GM23248 (cell line): ENCODE measurements around the gene MORN1. TPM values are rescaled to one million over a fixed set of nuclear protein-coding genes. Genes with fewer than 3 reads are reported as not detected.

Source experiments
- DNase-seq: peaks from one replicate; pipeline ENCODE4 v3.0.0-alpha.2; 2015
- H2AFZ ChIP-seq: fragments of 200-600 bp; sonication (generic); 2 replicates; pipeline ENCODE4 v1.6.1; 2016; ENCODE audit warnings: antibody characterized with exemption
- H3F3A ChIP-seq: fragments of 200-600 bp; sonication (generic); 2 replicates; pipeline ENCODE4 v1.6.1; 2016; ENCODE audit warnings: mild to moderate bottlenecking, antibody characterized with exemption, mixed run types; ENCODE audit not compliant: insufficient read depth
- H3K27ac ChIP-seq: fragments of 200-600 bp; sonication (generic); 2 replicates; pipeline ENCODE4 v1.5.1; 2016; ENCODE audit warnings: mild to moderate bottlenecking
- H3K27me3 ChIP-seq: fragments of 200-600 bp; sonication (generic); replicated peaks from 2 replicates; pipeline ENCODE4 v1.6.1; 2016; ENCODE audit warnings: mild to moderate bottlenecking; ENCODE audit not compliant: insufficient read depth
- H3K36me3 ChIP-seq: fragments of 200-600 bp; sonication (generic); 2 replicates; pipeline ENCODE4 v1.6.1; 2016; ENCODE audit warnings: low read depth, mild to moderate bottlenecking
- H3K4me1 ChIP-seq: fragments of 200-600 bp; sonication (generic); 2 replicates; pipeline ENCODE4 v1.6.1; 2016; ENCODE audit warnings: mild to moderate bottlenecking; ENCODE audit not compliant: insufficient read depth
- H3K4me2 ChIP-seq: fragments of 200-600 bp; sonication (generic); one replicate; pipeline ENCODE4 v1.6.1; 2016; ENCODE audit warnings: mild to moderate bottlenecking; ENCODE audit not compliant: unreplicated experiment
- H3K4me3 ChIP-seq: fragments of 200-600 bp; sonication (generic); 2 replicates; pipeline ENCODE4 v1.5.1; 2016; ENCODE audit warnings: mild to moderate bottlenecking
- H3K79me2 ChIP-seq: fragments of 200-600 bp; sonication (generic); 2 replicates; pipeline ENCODE4 v1.6.1; 2016; ENCODE audit warnings: mild to moderate bottlenecking; ENCODE audit not compliant: insufficient read depth
- H3K9ac ChIP-seq: fragments of 200-600 bp; sonication (generic); 2 replicates; pipeline ENCODE4 v1.6.1; 2016; ENCODE audit warnings: mild to moderate bottlenecking
- H3K9me2 ChIP-seq: fragments of 200-600 bp; sonication (generic); 2 replicates; pipeline ENCODE4 v1.6.1; 2016; ENCODE audit warnings: mixed run types, mild to moderate bottlenecking, moderate library complexity; ENCODE audit not compliant: insufficient read depth
- H3K9me3 ChIP-seq: fragments of 200-600 bp; sonication (generic); one replicate; pipeline ENCODE4 v1.6.1; 2017; ENCODE audit warnings: low read depth
- H4K20me1 ChIP-seq: fragments of 200-600 bp; sonication (generic); 2 replicates; pipeline ENCODE4 v1.6.0; 2016; ENCODE audit not compliant: insufficient read depth
- EZH2 ChIP-seq: fragments of 200-600 bp; sonication (generic); IDR thresholded peaks from 2 replicates; pipeline ENCODE4 v1.6.1; 2018; ENCODE audit warnings: antibody characterized with exemption, mild to moderate bottlenecking; ENCODE audit not compliant: insufficient read depth, poor library complexity, severe bottlenecking
- EZH2phosphoT487 ChIP-seq: fragments of 200-600 bp; sonication (generic); IDR thresholded peaks from 2 replicates; pipeline ENCODE4 v1.6.1; 2018; ENCODE audit warnings: antibody characterized with exemption, moderate library complexity, mild to moderate bottlenecking, low read depth; ENCODE audit not compliant: insufficient read depth
- WGBS, 2 experiments: methylation state at CpG; one replicate each; pipeline ENCODE4 v1.1.6; 2015 to 2017; ENCODE audit warnings: low lambda C conversion rate in 2 of 2, low coverage in 1 of 2; ENCODE audit errors: missing lambda C conversion rate in 2 of 2; 5-methylcytosine and 5-hydroxymethylcytosine counted together
- in situ Hi-C: fragments of 300-500 bp; cut with MboI; formaldehyde crosslinking; loops from 2 replicates; pipeline ENCODE4 v1.15.0; 2020
- polyA plus RNA-seq: library from polyadenylated mRNA; unstranded; fragments of >200 nt; fragmentation: Nextera tagmentation; extraction: Ambion mirVana; gene quantifications from 2 replicates; pipeline ENCODE4 v1.2.1, GENCODE V29; 2016
- total RNA-seq: library from RNA; depleted of rRNA; stranded (reverse); fragments of >200 nt; shearing (Covaris generic); gene quantifications from 2 replicates; pipeline ENCODE4 v1.2.3, GENCODE V29; 2014

The MORN1 gene
- total and polyA plus RNA-seq, 2 experiments from 2014 or later, result 7.2 to 8.8 TPM

DNA sequence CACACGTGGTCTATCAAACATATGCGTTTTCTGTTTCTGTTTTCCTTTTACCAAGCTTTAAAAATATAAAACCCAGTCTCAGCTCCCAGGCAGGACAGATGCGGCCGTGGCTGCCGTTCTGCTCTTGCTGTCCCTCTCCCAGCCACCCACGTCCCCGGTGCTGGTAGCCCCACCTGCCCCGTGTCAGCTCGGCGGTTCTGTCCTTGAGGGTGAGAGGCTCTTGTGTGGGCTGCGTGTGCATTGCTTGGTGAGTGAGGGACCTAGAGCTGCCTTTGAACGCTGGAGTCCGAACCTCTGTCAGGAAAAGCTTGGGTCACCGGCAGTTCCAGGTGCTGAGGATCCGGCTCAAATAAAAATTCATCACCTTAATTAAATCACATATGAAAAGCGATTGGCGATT, 4.7 kb upstream of the MORN1 start:
- no peak for TF ChIP-seq EZH2phosphoT487
- no peak for TF ChIP-seq EZH2
- no peaks in the 10 kb centered on the region for H4K20me1 ChIP-seq
- in situ Hi-C loops, result no loop called here

DNA sequence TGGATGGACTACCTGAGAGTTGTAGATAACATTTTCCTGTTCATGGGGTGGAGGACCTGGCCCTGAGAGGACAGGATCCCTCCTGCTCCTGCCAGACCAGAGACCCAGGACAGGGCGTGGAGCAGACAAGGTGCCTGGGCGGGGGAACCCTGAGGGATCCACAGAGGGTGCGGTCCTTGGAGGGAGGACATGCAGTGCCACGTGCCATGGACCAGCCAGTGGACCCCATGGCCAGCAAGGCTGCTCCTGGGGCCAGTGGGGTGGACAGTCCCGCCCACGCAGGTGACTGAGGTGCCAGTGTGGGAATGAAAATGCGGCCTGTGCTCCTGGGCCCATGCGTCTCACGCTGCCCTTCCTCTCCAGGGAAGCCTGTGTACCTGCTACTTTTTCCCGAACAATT, 3.9 kb upstream of the MORN1 start:
- WGBS, 2 experiments, result 85% methylated on average over 10 of the region's 10 CpGs

More for the DNA sequence above, 4.7 kb upstream of the MORN1 start:
- no peak for DNase-seq
- Histone ChIP-seq H3K36me3 (peaks cover 27% of the 10 kb centered on the region; the same call in 1 of the 2 replicates), H3K27ac (no peak overlapping the region), H2AFZ (no peak overlapping the region), H3F3A (peaks cover 14% of the 10 kb centered on the region), H3K4me3 (no peak overlapping the region), H3K4me2 (no peak overlapping the region), H3K9ac (no peak overlapping the region), H3K27me3 (no peaks in the 10 kb centered on the region), H3K79me2 (peaks cover 90% of the 10 kb centered on the region), H3K9me3 (no peaks in the 10 kb centered on the region), H3K9me2 (no peaks in the 10 kb centered on the region), H3K4me1 (peaks cover 11% of the 10 kb centered on the region)
- WGBS, 2 experiments, result 83 to 84% methylated on average over 17 of the region's 17 CpGs

DNA sequence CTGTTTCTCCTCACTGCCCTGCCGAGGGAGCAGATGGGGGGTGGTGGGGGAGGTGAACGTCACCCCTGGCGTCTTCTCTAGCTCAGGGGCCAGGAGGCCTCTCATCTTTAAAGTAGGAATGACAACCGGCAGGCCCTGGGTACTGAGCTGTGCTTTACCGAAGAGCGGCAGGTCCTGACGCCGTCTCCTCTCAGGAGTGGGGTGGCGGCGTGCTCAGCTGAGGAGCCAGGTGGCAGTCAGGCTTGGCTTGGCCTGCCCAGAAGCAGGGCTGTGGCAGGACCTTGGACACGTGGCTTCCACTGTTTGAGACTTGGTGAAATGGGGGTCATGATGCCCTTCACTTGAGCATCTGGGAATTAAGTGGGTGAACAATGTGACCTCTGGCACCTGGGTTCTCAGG, 3.4 kb upstream of the MORN1 start:
- in situ Hi-C loops, result no loop called here
- Histone ChIP-seq H3K9me2 (no peaks in the 10 kb centered on the region), H3K4me1 (peaks cover 11% of the 10 kb centered on the region), H3K9ac (peak overlapping the region; percentile 89; the same call in 1 of the 2 replicates), H3K4me2 (no peak overlapping the region), H3K79me2 (peaks cover 92% of the 10 kb centered on the region), H3K27ac (no peak overlapping the region), H3K4me3 (no peak overlapping the region), H3K9me3 (no peaks in the 10 kb centered on the region), H2AFZ (no peak overlapping the region), H4K20me1 (no peaks in the 10 kb centered on the region), H3F3A (peaks cover 10% of the 10 kb centered on the region), H3K36me3 (peaks cover 16% of the 10 kb centered on the region; the same call in 1 of the 2 replicates), H3K27me3 (no peaks in the 10 kb centered on the region)
- WGBS, 2 experiments, result 77 to 80% methylated on average over 11 of the region's 11 CpGs
- DNase-seq, result no peak
- TF ChIP-seq EZH2, result no peak

More for the DNA sequence above, 3.9 kb upstream of the MORN1 start:
- no peaks in the 10 kb centered on the region for H3K27me3 ChIP-seq
- H3F3A ChIP-seq, result peaks cover 10% of the 10 kb centered on the region
- peaks cover 92% of the 10 kb centered on the region for H3K79me2 ChIP-seq
- no peak overlapping the region for H2AFZ ChIP-seq
- H3K9ac ChIP-seq, result 0 out of 2 replicates have a peak overlapping the region, but pooled peaks have one; percentile 89
- DNase-seq, result no peak
- H3K27ac ChIP-seq, result no peak overlapping the region
- TF ChIP-seq EZH2phosphoT487, result no peak
- no peak for TF ChIP-seq EZH2
- in situ Hi-C loops, result no loop called here
- H3K9me2 ChIP-seq, result no peaks in the 10 kb centered on the region
- no peak overlapping the region for H3K4me2 ChIP-seq
- peaks cover 11% of the 10 kb centered on the region for H3K4me1 ChIP-seq
- peaks cover 21% of the 10 kb centered on the region; the same call in 1 of the 2 replicates for H3K36me3 ChIP-seq
- H4K20me1 ChIP-seq, result no peaks in the 10 kb centered on the region
- no peak overlapping the region for H3K4me3 ChIP-seq
- no peaks in the 10 kb centered on the region for H3K9me3 ChIP-seq

DNA sequence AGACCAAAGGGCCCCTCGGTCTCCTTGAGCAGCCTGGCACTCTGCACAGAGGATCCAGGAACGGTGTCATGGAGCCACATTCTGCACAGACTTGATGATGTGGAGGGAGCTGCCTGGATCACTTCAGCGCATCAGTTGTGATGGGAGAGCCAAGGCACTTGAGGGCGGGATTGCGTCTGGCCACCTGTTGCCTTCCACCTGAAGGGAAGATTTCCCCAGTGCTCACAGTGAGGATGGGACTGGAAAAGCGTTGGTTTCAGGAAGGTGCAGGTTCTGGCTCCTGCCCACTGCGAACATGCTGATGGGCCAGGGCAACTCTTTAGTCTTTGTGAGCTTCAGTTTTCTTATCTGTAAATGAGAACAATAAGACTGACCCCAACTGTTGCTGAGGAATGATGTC, 2.9 kb upstream of the MORN1 start:
- H2AFZ ChIP-seq, result no peak overlapping the region
- H3K4me1 ChIP-seq, result peaks cover 11% of the 10 kb centered on the region
- H3K27ac ChIP-seq, result no peak overlapping the region
- no peak for DNase-seq
- peaks cover 6% of the 10 kb centered on the region for H3F3A ChIP-seq
- in situ Hi-C loops, result no loop called here
- H3K27me3 ChIP-seq, result no peaks in the 10 kb centered on the region
- H3K36me3 ChIP-seq, result peaks cover 11% of the 10 kb centered on the region; the same call in 1 of the 2 replicates
- peaks cover 89% of the 10 kb centered on the region for H3K79me2 ChIP-seq
- no peaks in the 10 kb centered on the region for H3K9me2 ChIP-seq
- H3K4me3 ChIP-seq, result no peak overlapping the region
- H3K4me2 ChIP-seq, result no peak overlapping the region
- H4K20me1 ChIP-seq, result no peaks in the 10 kb centered on the region
- no peaks in the 10 kb centered on the region for H3K9me3 ChIP-seq
- whole genome bisulfite sequencing, 2 experiments, result 93 to 97% methylated on average over 7 of the region's 7 CpGs
- peak overlapping the region; percentile 89 for H3K9ac ChIP-seq
- TF ChIP-seq EZH2phosphoT487 (no peak), EZH2 (no peak)

DNA sequence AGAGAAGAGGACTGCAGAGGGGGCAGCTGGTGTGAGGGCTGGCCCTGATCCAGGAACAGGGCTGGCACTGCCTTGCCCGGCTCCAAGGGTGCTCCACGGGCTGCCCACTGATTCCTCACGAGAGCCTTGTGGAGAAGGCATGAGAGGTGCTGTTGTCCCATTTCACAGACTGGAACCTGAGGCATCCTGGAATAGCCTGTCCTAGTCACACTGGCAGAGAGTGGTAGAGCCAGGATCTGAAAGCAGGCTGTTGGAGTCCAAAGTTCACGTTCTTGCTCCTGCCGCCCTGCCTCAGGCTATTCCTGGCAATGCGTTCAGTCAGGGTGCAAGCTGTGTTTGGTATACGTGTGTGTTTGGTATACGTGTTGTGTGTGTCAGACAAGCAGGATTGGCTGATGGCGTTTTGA, 2.1 kb upstream of the MORN1 start:
- peak overlapping the region; percentile 89 for H3K9ac ChIP-seq
- H2AFZ ChIP-seq, result no peak overlapping the region
- no peaks in the 10 kb centered on the region for H3K9me2 ChIP-seq
- no peaks in the 10 kb centered on the region for H3K27me3 ChIP-seq
- H3K4me1 ChIP-seq, result peaks cover 11% of the 10 kb centered on the region
- no peaks in the 10 kb centered on the region for H3K9me3 ChIP-seq
- no peaks in the 10 kb centered on the region for H3F3A ChIP-seq
- in situ Hi-C loops, result no loop called here
- no peak overlapping the region for H3K4me2 ChIP-seq
- TF ChIP-seq EZH2phosphoT487, result no peak
- no peak for TF ChIP-seq EZH2
- H3K4me3 ChIP-seq, result peak overlapping the region; percentile 85
- no peak overlapping the region for H3K27ac ChIP-seq
- WGBS, 2 experiments, result 73 to 78% methylated on average over 9 of the region's 9 CpGs
- peaks cover 8% of the 10 kb centered on the region; the same call in 1 of the 2 replicates for H3K36me3 ChIP-seq
- peaks cover 82% of the 10 kb centered on the region for H3K79me2 ChIP-seq
- no peaks in the 10 kb centered on the region for H4K20me1 ChIP-seq
- DNase-seq, result no peak
